Fibroblast of lung (primary cell): ENCODE measurements around the gene CDRT4. TPM values are rescaled to one million over a fixed set of nuclear protein-coding genes. Genes with fewer than 3 reads are reported as not detected.

ENCODE experiments used
- DNase-seq, 2 donors: peaks; one replicate each; pipeline versions ENCODE4 v3.0.0 to v3.0.0-alpha.2; 2010; ENCODE audit warnings: low read depth in 2 of 2
- H2AFZ ChIP-seq: 2 replicates; pipeline ENCODE4 v1.5.1; 2012; ENCODE audit warnings: low read length, control low read depth, inconsistent platforms
- H3K27ac ChIP-seq: 2 replicates; pipeline ENCODE4 v1.5.1; 2011; ENCODE audit warnings: low read length, control low read depth; ENCODE audit not compliant: insufficient read depth
- H3K27me3 ChIP-seq: 2 replicates; pipeline ENCODE4 v1.5.1; 2011; ENCODE audit warnings: mild to moderate bottlenecking, low read length; ENCODE audit not compliant: control insufficient read depth, insufficient read depth
- H3K36me3 ChIP-seq: 2 replicates; pipeline ENCODE4 v1.5.1; 2011; ENCODE audit warnings: low read length; ENCODE audit not compliant: control insufficient read depth, insufficient read depth
- H3K4me1 ChIP-seq: 2 replicates; pipeline ENCODE4 v1.5.1; 2011; ENCODE audit warnings: low read length; ENCODE audit not compliant: control insufficient read depth, insufficient read depth; ENCODE audit errors: extremely low read depth
- H3K4me2 ChIP-seq: 2 replicates; pipeline ENCODE4 v1.5.1; 2011; ENCODE audit warnings: low read length, control low read depth; ENCODE audit not compliant: insufficient read depth; ENCODE audit errors: extremely low read depth
- H3K4me3 ChIP-seq, 4 experiments: fragments of 200-600 bp in 1 of 4; sonication (generic) in 1 of 4; replicated peaks in 1 of 4; 2 replicates each; pipeline ENCODE4 v1.5.1; 2011 to 2016; ENCODE audit warnings: low read length in 4 of 4, low read depth in 3 of 4, mild to moderate bottlenecking in 3 of 4, control low read depth in 2 of 4, inconsistent platforms in 1 of 4, mixed read lengths in 1 of 4; ENCODE audit not compliant: insufficient read depth in 1 of 4; ENCODE audit errors: control extremely low read depth in 1 of 4
- H3K79me2 ChIP-seq: 2 replicates; pipeline ENCODE4 v1.5.1; 2012; ENCODE audit warnings: mild to moderate bottlenecking, low read length, inconsistent platforms; ENCODE audit not compliant: control insufficient read depth, insufficient read depth
- H3K9ac ChIP-seq: 2 replicates; pipeline ENCODE4 v1.5.1; 2011; ENCODE audit warnings: mild to moderate bottlenecking, low read length, control low read depth; ENCODE audit not compliant: insufficient read depth
- H3K9me3 ChIP-seq: 2 replicates; pipeline ENCODE4 v1.5.1; 2012; ENCODE audit warnings: low read depth, low read length; ENCODE audit not compliant: control insufficient read depth, insufficient read depth
- H4K20me1 ChIP-seq: 2 replicates; pipeline ENCODE4 v1.5.1; 2011; ENCODE audit warnings: low read length; ENCODE audit not compliant: control insufficient read depth, insufficient read depth; ENCODE audit errors: extremely low read depth
- EZH2 ChIP-seq: IDR thresholded peaks from 2 replicates; pipeline ENCODE4 v1.5.1; 2012; ENCODE audit warnings: low read length, control low read depth, mild to moderate bottlenecking; ENCODE audit errors: missing control alignments
- polyA minus RNA-seq: library from RNA; depleted of rRNA, polyadenylated mRNA; stranded (reverse); fragments of >200 nt; gene quantifications from 2 replicates; pipeline ENCODE4 v1.2.3, GENCODE V29; 2011; ENCODE audit warnings: low replicate concordance
- polyA plus RNA-seq, 2 donors: library from polyadenylated mRNA; depleted of rRNA in 1 of 2; stranded (reverse) in 1 of 2; unstranded in 1 of 2; fragments of >200 nt; gene quantifications; 2 replicates each; pipeline ENCODE4 v1.2.1, GENCODE V29; 2011 to 2012; ENCODE audit warnings: missing spikeins in 1 of 2
- total RNA-seq: library from RNA; depleted of rRNA; stranded (reverse); fragments of >200 nt; gene quantifications from 2 replicates; pipeline ENCODE4 v1.2.1, GENCODE V29; 2014
- TF ChIP-seq, protein P1 (sequence below), 2 donors: IDR thresholded peaks in 1 of 2; conservative IDR thresholded peaks in 1 of 2; 1 replicate in 1 of 2; 2 replicates in 1 of 2; pipeline ENCODE4 v1.5.1; 2011 to 2012; ENCODE audit warnings: low read length in 2 of 2, control low read depth in 1 of 2, inconsistent platforms in 1 of 2, low read depth in 1 of 2, mild to moderate bottlenecking in 1 of 2

Gene CDRT4
- total RNA-seq (0.77 and 2.3 TPM in 2 replicates), polyA plus RNA-seq (0.19 and 0.49 TPM in 2 replicates), polyA minus RNA-seq (4.2 and 4.9 TPM in 2 replicates)
- polyA plus RNA-seq (2012), result 0.56 TPM in 1 of 2 replicates, not detected in the other

DNA sequence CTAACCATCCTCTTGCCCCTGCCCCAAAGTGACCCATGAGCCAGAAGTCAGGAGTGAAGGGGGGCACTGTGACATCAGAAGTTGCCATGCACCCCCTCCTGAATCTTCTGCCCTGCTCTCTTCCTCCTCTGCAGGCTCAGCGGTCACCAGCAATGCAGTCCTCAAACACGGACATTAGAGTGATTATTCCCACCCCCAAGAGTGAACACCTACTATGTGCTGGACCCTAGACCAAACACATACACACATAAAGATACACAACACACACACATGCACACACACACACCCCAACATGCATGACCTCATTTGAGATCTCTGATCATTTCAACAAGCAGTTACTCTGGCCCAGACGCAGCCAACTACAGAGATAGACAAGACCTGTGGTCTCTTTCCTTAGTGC lies at the start of gene CDRT4:
CDRT4 (minus strand) TSS at position 30 of the 400 bp plus-strand sequence. CDS start 27,383 bp downstream, outside the sequence.
- H4K20me1 ChIP-seq, result no peaks in the 10 kb centered on the region
- H3K27ac ChIP-seq, result no peak within 1 kb of the TSS
- no peak within 1 kb of the TSS for H3K4me2 ChIP-seq
- H3K4me3 ChIP-seq, result no peak within 1 kb of the TSS
- no peak within 1 kb of the TSS for H2AFZ ChIP-seq
- H3K27me3 ChIP-seq, result peaks cover 3% of the 10 kb centered on the region
- TF ChIP-seq, protein P1, sequence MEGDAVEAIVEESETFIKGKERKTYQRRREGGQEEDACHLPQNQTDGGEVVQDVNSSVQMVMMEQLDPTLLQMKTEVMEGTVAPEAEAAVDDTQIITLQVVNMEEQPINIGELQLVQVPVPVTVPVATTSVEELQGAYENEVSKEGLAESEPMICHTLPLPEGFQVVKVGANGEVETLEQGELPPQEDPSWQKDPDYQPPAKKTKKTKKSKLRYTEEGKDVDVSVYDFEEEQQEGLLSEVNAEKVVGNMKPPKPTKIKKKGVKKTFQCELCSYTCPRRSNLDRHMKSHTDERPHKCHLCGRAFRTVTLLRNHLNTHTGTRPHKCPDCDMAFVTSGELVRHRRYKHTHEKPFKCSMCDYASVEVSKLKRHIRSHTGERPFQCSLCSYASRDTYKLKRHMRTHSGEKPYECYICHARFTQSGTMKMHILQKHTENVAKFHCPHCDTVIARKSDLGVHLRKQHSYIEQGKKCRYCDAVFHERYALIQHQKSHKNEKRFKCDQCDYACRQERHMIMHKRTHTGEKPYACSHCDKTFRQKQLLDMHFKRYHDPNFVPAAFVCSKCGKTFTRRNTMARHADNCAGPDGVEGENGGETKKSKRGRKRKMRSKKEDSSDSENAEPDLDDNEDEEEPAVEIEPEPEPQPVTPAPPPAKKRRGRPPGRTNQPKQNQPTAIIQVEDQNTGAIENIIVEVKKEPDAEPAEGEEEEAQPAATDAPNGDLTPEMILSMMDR (conservative IDR thresholded peaks at IDR 0.05 in 1 of 2, IDR thresholded peaks at IDR 0.05 in 1 of 2; ENCODE audit: low read depth in 1 of 2, low read length in 2 of 2), result no peak
- no peak for TF ChIP-seq EZH2
- no peaks in the 10 kb centered on the region for H3K79me2 ChIP-seq
- H3K36me3 ChIP-seq, result no peaks in the 10 kb centered on the region
- no peaks in the 10 kb centered on the region for H3K9me3 ChIP-seq
- DNase-seq, result no peak
- H3K9ac ChIP-seq, result no peak within 1 kb of the TSS
- peaks cover 18% of the 10 kb centered on the region for H3K4me1 ChIP-seq

DNA sequence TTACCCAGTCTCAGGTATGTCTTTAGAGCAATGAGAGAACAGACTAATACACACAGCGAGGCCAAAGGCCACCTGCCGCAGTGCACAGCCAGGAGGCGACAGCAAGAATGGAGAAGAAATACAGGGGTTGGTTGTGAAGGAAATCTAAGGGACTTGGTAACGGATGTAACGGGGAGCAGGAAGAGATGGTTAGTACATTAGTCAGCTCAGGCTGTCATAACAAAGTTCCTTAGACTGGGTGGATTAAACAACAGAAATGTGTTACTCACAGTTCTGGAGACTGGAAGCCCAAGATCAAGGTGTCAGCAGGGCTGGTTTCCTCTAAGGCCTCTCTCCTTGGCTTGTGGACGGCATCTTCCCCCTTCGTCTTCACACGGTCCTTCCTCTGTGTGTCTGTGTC lies 48.7 kb upstream of the CDRT4 start:
- H3K4me1 ChIP-seq, result peaks cover 9% of the 10 kb centered on the region
- no peaks in the 10 kb centered on the region for H4K20me1 ChIP-seq
- no peak overlapping the region for H3K4me2 ChIP-seq
- H3K36me3 ChIP-seq, result peaks cover 5% of the 10 kb centered on the region
- H3K79me2 ChIP-seq, result no peaks in the 10 kb centered on the region
- no peaks in the 10 kb centered on the region for H3K9me3 ChIP-seq
- no peaks in the 10 kb centered on the region for H3K27me3 ChIP-seq
- H3K27ac ChIP-seq, result no peak overlapping the region
- peak; percentile 42 to 85 for DNase-seq
- TF ChIP-seq, protein P1 (conservative IDR thresholded peaks at IDR 0.05 in 1 of 2, IDR thresholded peaks at IDR 0.05 in 1 of 2; ENCODE audit: low read depth in 1 of 2, low read length in 2 of 2), result no peak
- no peak for TF ChIP-seq EZH2
- no peak overlapping the region for H2AFZ ChIP-seq
- H3K9ac ChIP-seq, result no peak overlapping the region
- H3K4me3 ChIP-seq, result no peak overlapping the region

DNA sequence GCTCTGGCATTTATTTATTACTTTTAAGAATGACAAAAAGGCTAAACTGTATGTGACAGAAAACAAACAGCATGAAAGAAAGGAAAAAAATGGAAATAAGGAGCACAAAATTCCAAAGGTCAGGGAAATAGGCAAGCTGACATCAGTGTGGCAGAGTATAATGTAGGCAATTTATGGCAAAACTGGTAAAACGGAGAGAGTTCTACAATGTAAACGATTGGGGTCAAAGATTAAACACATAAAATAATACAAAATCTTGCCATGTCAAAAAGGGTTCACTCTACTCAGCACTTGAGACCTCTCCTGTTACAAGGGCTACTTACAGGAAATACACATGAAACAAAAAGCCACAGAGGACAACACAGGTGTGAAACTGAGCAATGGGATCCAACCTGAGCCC lies 47.0 kb upstream of the CDRT4 start:
- H3K36me3 ChIP-seq, result peaks cover 5% of the 10 kb centered on the region
- no peak overlapping the region for H3K4me3 ChIP-seq
- no peaks in the 10 kb centered on the region for H3K9me3 ChIP-seq
- H4K20me1 ChIP-seq, result no peaks in the 10 kb centered on the region
- TF ChIP-seq, protein P1 (conservative IDR thresholded peaks at IDR 0.05 in 1 of 2, IDR thresholded peaks at IDR 0.05 in 1 of 2; ENCODE audit: low read depth in 1 of 2, low read length in 2 of 2), result no peak
- no peak for TF ChIP-seq EZH2
- no peak overlapping the region for H2AFZ ChIP-seq
- no peak overlapping the region for H3K4me2 ChIP-seq
- H3K9ac ChIP-seq, result no peak overlapping the region
- no peaks in the 10 kb centered on the region for H3K27me3 ChIP-seq
- H3K79me2 ChIP-seq, result no peaks in the 10 kb centered on the region
- H3K27ac ChIP-seq, result no peak overlapping the region
- DNase-seq, result no peak
- H3K4me1 ChIP-seq, result peaks cover 14% of the 10 kb centered on the region
